ENCODE measurements around the gene RYR1.

RYR1 gene

DNA sequence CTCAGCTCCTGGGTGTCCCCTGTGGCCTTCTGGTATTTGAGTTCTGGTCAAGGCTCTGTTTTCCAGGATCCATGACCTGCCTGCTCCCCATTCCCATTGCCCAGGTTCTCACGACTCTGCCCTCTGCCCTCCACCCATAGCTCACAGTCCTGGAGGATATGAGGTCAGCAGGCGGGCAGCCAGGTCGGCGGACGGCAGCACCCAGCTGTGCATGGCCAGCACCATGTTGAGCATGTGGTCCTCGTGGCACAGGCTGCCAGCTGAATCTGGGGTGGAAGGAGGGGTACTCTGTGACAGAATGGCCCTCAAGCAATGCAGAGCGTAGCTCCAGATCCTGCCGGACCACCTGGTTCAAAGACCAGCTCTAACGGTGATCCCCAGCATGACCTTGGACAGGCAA, 12.6 kb upstream of the RYR1 start:
- Histone ChIP-seq H3K27me3 (ENCODE audit: insufficient read depth, poor library complexity, severe bottlenecking) (no peaks in the 10 kb centered on the region), H3K27ac (replicated peaks) (no peak overlapping the region)

DNA sequence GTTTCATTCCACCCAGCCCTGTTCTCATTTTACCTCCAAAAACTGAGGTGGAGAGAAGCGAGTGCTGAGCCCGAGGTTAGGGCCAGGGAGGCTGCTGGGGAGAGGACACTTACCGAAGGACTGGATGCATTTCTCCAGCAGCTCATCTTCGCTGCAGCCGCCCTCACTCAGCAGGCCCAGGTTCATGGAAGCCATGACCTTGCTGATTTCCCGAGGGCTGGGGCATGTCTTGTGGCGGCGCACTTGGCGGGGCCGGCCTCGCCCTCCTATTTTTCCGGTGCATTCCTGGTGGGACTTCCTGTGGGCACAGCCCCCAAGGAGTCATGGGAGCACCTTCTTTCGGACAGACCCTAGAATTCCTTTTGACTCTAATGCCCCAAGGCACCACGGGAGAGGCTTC, 11.6 kb upstream of the RYR1 start:
- no peak for DNase-seq (ENCODE audit: low read depth in 1 of 2, low spot score in 1 of 2)
- TF ChIP-seq, protein P1, sequence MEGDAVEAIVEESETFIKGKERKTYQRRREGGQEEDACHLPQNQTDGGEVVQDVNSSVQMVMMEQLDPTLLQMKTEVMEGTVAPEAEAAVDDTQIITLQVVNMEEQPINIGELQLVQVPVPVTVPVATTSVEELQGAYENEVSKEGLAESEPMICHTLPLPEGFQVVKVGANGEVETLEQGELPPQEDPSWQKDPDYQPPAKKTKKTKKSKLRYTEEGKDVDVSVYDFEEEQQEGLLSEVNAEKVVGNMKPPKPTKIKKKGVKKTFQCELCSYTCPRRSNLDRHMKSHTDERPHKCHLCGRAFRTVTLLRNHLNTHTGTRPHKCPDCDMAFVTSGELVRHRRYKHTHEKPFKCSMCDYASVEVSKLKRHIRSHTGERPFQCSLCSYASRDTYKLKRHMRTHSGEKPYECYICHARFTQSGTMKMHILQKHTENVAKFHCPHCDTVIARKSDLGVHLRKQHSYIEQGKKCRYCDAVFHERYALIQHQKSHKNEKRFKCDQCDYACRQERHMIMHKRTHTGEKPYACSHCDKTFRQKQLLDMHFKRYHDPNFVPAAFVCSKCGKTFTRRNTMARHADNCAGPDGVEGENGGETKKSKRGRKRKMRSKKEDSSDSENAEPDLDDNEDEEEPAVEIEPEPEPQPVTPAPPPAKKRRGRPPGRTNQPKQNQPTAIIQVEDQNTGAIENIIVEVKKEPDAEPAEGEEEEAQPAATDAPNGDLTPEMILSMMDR (IDR thresholded peaks at IDR 0.05; ENCODE audit: insufficient read depth, low read length), result no peak
- TF ChIP-seq SPI1 (IDR thresholded peaks at IDR 0.05; ENCODE audit: borderline replicate concordance, low read depth) (no peak), GABPA (IDR thresholded peaks at IDR 0.05; ENCODE audit: low read depth) (no peak), POLR2AphosphoS5 (IDR thresholded peaks at IDR 0.05; ENCODE audit: low read depth) (no peak)
- TF ChIP-seq, protein P2, sequence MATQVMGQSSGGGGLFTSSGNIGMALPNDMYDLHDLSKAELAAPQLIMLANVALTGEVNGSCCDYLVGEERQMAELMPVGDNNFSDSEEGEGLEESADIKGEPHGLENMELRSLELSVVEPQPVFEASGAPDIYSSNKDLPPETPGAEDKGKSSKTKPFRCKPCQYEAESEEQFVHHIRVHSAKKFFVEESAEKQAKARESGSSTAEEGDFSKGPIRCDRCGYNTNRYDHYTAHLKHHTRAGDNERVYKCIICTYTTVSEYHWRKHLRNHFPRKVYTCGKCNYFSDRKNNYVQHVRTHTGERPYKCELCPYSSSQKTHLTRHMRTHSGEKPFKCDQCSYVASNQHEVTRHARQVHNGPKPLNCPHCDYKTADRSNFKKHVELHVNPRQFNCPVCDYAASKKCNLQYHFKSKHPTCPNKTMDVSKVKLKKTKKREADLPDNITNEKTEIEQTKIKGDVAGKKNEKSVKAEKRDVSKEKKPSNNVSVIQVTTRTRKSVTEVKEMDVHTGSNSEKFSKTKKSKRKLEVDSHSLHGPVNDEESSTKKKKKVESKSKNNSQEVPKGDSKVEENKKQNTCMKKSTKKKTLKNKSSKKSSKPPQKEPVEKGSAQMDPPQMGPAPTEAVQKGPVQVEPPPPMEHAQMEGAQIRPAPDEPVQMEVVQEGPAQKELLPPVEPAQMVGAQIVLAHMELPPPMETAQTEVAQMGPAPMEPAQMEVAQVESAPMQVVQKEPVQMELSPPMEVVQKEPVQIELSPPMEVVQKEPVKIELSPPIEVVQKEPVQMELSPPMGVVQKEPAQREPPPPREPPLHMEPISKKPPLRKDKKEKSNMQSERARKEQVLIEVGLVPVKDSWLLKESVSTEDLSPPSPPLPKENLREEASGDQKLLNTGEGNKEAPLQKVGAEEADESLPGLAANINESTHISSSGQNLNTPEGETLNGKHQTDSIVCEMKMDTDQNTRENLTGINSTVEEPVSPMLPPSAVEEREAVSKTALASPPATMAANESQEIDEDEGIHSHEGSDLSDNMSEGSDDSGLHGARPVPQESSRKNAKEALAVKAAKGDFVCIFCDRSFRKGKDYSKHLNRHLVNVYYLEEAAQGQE (IDR thresholded peaks at IDR 0.05; ENCODE audit: insufficient replicate concordance, low read depth), result no peak
- Histone ChIP-seq H3K27ac (replicated peaks) (no peak overlapping the region), H3K27me3 (ENCODE audit: insufficient read depth, poor library complexity, severe bottlenecking) (no peaks in the 10 kb centered on the region), H3K4me3 (replicated peaks; ENCODE audit: insufficient read depth, low read length) (no peak overlapping the region)

More for the DNA sequence above, 12.6 kb upstream of the RYR1 start:
- no peak for DNase-seq (ENCODE audit: low read depth in 1 of 2, low spot score in 1 of 2)
- no peak overlapping the region for H3K4me3 ChIP-seq (replicated peaks; ENCODE audit: insufficient read depth, low read length)
- no peak for TF ChIP-seq POLR2AphosphoS5 (IDR thresholded peaks at IDR 0.05; ENCODE audit: low read depth)
- TF ChIP-seq, protein P1 (IDR thresholded peaks at IDR 0.05; ENCODE audit: insufficient read depth, low read length), result no peak
- TF ChIP-seq SPI1 (IDR thresholded peaks at IDR 0.05; ENCODE audit: borderline replicate concordance, low read depth), result no peak
- no peak for TF ChIP-seq GABPA (IDR thresholded peaks at IDR 0.05; ENCODE audit: low read depth)
- TF ChIP-seq, protein P2 (IDR thresholded peaks at IDR 0.05; ENCODE audit: insufficient replicate concordance, low read depth), result no peak

DNA sequence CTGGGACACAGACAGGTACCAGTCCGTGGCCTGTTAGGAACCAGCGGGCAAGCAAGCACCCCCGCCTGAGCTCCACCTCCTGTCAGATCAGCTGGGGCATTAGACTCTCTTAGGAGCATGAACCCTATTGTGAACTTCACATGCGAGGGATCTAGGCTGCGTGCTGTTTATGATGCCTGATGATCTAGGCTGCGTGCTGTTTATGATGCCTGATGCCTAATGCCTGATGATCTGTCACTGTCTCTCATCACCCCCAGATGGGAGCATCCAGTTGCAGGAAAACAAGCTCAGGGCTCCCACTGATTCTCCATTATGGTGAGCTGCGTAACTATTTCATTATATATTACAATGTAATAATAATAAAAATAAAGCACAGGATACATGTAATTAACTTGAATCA, 11.1 kb upstream of the RYR1 start:
- DNase-seq (ENCODE audit: low read depth in 1 of 2, low spot score in 1 of 2), result no peak
- TF ChIP-seq, protein P2 (IDR thresholded peaks at IDR 0.05; ENCODE audit: insufficient replicate concordance, low read depth), result no peak
- TF ChIP-seq SPI1 (IDR thresholded peaks at IDR 0.05; ENCODE audit: borderline replicate concordance, low read depth) (no peak), POLR2AphosphoS5 (IDR thresholded peaks at IDR 0.05; ENCODE audit: low read depth) (no peak), GABPA (IDR thresholded peaks at IDR 0.05; ENCODE audit: low read depth) (no peak)
- TF ChIP-seq, protein P1 (IDR thresholded peaks at IDR 0.05; ENCODE audit: insufficient read depth, low read length), result no peak
- H3K27ac ChIP-seq (replicated peaks), result no peak overlapping the region
- no peak overlapping the region for H3K4me3 ChIP-seq (replicated peaks; ENCODE audit: insufficient read depth, low read length)
- H3K27me3 ChIP-seq (ENCODE audit: insufficient read depth, poor library complexity, severe bottlenecking), result no peaks in the 10 kb centered on the region

Data from HL-60 (cell line).